Endothelial cell of umbilical vein (primary cell): ENCODE measurements around the gene CNOT6L. TPM values are rescaled to one million over a fixed set of nuclear protein-coding genes. Genes with fewer than 3 reads are reported as not detected.

ENCODE experiments used
- BruUV-seq: library from RNA; stranded (reverse); fragments of 400-500 nt; replicated peaks from 2 replicates; lab custom pipeline; 2021; lab: Mats Ljungman, UMichigan
- CTCF ChIA-PET: fragments of 300-600, 350-600 bp; sonication (Branson Sonifier 250); formaldehyde crosslinking; loops from one replicate; lab custom pipeline; 2021; ENCODE audit warnings: antibody characterized with exemption, inconsistent platforms; lab: Charles Lee
- POLR2A ChIA-PET: fragments of 300-600, 350-600 bp; sonication (Branson Sonifier 250); formaldehyde crosslinking; loops from one replicate; lab custom pipeline; 2021; ENCODE audit warnings: antibody characterized with exemption, inconsistent platforms; lab: Charles Lee
- DNase-seq: peaks from one replicate; pipeline ENCODE4 v3.0.0-alpha.2; 2011; ENCODE audit warnings: low read depth, low spot score
- FAIRE-seq: peaks from 2 replicates; lab custom pipeline; 2011; peaks lifted over from hg19 to GRCh38; lab: Jason Lieb, UNC
- H2AFZ ChIP-seq: 2 replicates; pipeline ENCODE4 v1.6.0; 2012; ENCODE audit warnings: low read depth, low read length, control low read depth, inconsistent platforms
- H3K27ac ChIP-seq: 2 replicates; pipeline ENCODE4 v1.5.1; 2011; ENCODE audit warnings: low read depth, mild to moderate bottlenecking, control low read depth, low read length, moderate library complexity; ENCODE audit not compliant: insufficient read depth
- H3K27me3 ChIP-seq, 2 experiments: 2 replicates each; pipeline versions ENCODE4 v1.6.0 to v1.6.1; 2011; ENCODE audit warnings: low read length in 2 of 2, mixed read lengths in 1 of 2; ENCODE audit not compliant: control insufficient read depth in 2 of 2, insufficient read depth in 2 of 2
- H3K36me3 ChIP-seq, 2 experiments: 2 replicates in 1 of 2; 3 replicates in 1 of 2; pipeline ENCODE4 v1.5.1; 2011; ENCODE audit warnings: low read length in 2 of 2, mild to moderate bottlenecking in 1 of 2, moderate library complexity in 1 of 2; ENCODE audit not compliant: control insufficient read depth in 2 of 2, insufficient read depth in 2 of 2; ENCODE audit errors: extremely low read depth in 1 of 2
- H3K4me1 ChIP-seq: 3 replicates; pipeline ENCODE4 v1.5.1; 2011; ENCODE audit warnings: mild to moderate bottlenecking, low read length; ENCODE audit not compliant: control insufficient read depth, insufficient read depth; ENCODE audit errors: extremely low read depth
- H3K4me2 ChIP-seq: 2 replicates; pipeline ENCODE4 v1.6.1; 2011; ENCODE audit warnings: low read length, control low read depth, mixed read lengths; ENCODE audit not compliant: insufficient read depth
- H3K4me3 ChIP-seq, 3 experiments: fragments of 200-600 bp in 1 of 3; sonication (generic), shearing (Covaris generic) in 1 of 3; replicated peaks in 1 of 3; 2 replicates each; pipeline ENCODE4 v1.5.1; 2011 to 2016; ENCODE audit warnings: control low read depth in 3 of 3, low read length in 3 of 3, mild to moderate bottlenecking in 2 of 3, inconsistent platforms in 1 of 3, low read depth in 1 of 3, moderate library complexity in 1 of 3; ENCODE audit not compliant: insufficient read depth in 1 of 3
- H3K79me2 ChIP-seq: 2 replicates; pipeline ENCODE4 v1.6.0; 2012; ENCODE audit warnings: low read length, inconsistent platforms; ENCODE audit not compliant: control insufficient read depth, insufficient read depth
- H3K9ac ChIP-seq: replicated peaks from 2 replicates; pipeline ENCODE3; 2011; ENCODE audit warnings: low read length, control low read depth; ENCODE audit not compliant: insufficient read depth; ENCODE audit errors: extremely low read depth
- H3K9me1 ChIP-seq: replicated peaks from 3 replicates; pipeline ENCODE4 v1.6.0; 2011; ENCODE audit warnings: mild to moderate bottlenecking, low read length; ENCODE audit not compliant: control insufficient read depth, insufficient read depth; ENCODE audit errors: extremely low read depth
- H3K9me3 ChIP-seq: replicated peaks from 2 replicates; pipeline ENCODE4 v1.5.1; 2012; ENCODE audit warnings: low read length, inconsistent platforms; ENCODE audit not compliant: control insufficient read depth, insufficient read depth
- H4K20me1 ChIP-seq: replicated peaks from 2 replicates; pipeline ENCODE3; 2011; ENCODE audit warnings: mild to moderate bottlenecking, low read length; ENCODE audit not compliant: control insufficient read depth, insufficient read depth; ENCODE audit errors: extremely low read depth
- CTCF ChIP-seq, 2 donors: IDR thresholded peaks; 1 replicate in 1 of 2; 2 replicates in 1 of 2; pipeline ENCODE4 v1.5.1; 2011; ENCODE audit warnings: low read length in 2 of 2, mild to moderate bottlenecking in 2 of 2, moderate library complexity in 2 of 2, control low read depth in 1 of 2, inconsistent platforms in 1 of 2, low read depth in 1 of 2; ENCODE audit not compliant: insufficient read depth in 1 of 2; ENCODE audit errors: extremely low read depth in 1 of 2
- EZH2 ChIP-seq: IDR thresholded peaks from 2 replicates; pipeline ENCODE4 v1.6.1; 2012; ENCODE audit warnings: borderline replicate concordance, low read depth, mild to moderate bottlenecking, moderate library complexity, low read length, inconsistent platforms; ENCODE audit not compliant: severe bottlenecking
- FOS ChIP-seq: IDR thresholded peaks from 2 replicates; pipeline ENCODE4 v1.6.1; 2011; ENCODE audit warnings: mild to moderate bottlenecking, low read length, moderate library complexity, borderline replicate concordance; ENCODE audit not compliant: insufficient read depth
- GATA2 ChIP-seq: IDR thresholded peaks from 2 replicates; pipeline ENCODE4 v1.7.0; 2011; ENCODE audit warnings: low read depth, mild to moderate bottlenecking, moderate library complexity, mixed read lengths, low read length; ENCODE audit not compliant: insufficient read length, insufficient read depth
- JUN ChIP-seq: IDR thresholded peaks from 2 replicates; pipeline ENCODE4 v1.6.1; 2011; ENCODE audit warnings: borderline replicate concordance, low read depth; ENCODE audit not compliant: insufficient read length, insufficient read depth
- MAX ChIP-seq: IDR thresholded peaks from 2 replicates; pipeline ENCODE4 v1.6.1; 2011; ENCODE audit not compliant: insufficient read depth, insufficient read length
- MYC ChIP-seq: IDR thresholded peaks from one replicate; pipeline ENCODE4 v1.6.1; 2011; ENCODE audit warnings: mild to moderate bottlenecking, low read depth, low read length
- POLR2A ChIP-seq: IDR thresholded peaks from 2 replicates; pipeline ENCODE4 v1.6.1; 2012; ENCODE audit warnings: low read depth, mild to moderate bottlenecking, control low read depth, low read length
- POLR2AphosphoS5 ChIP-seq: IDR thresholded peaks from 2 replicates; pipeline ENCODE4 v1.6.1; 2012; ENCODE audit warnings: low read depth, mild to moderate bottlenecking, control low read depth, low read length, moderate library complexity; ENCODE audit not compliant: insufficient read depth
- dilution Hi-C: fragments of 300-500 bp; cut with MboI; formaldehyde crosslinking; loops from one replicate; pipeline ENCODE4 v1.15.0; 2019; ENCODE audit warnings: low sequenced_read_pairs; ENCODE audit not compliant: extremely low pct_ligation_motif_present
- intact Hi-C: fragments of 100-400 bp; cut with micrococcal nuclease; formaldehyde crosslinking; loops from one replicate; pipeline ENCODE4 v1.10.0; 2022
- polyA plus RNA-seq, 4 experiments: library from polyadenylated mRNA; depleted of rRNA in 3 of 4; stranded (reverse) in 3 of 4; unstranded in 1 of 4; fragments of >200 nt; gene quantifications; 2 replicates each; pipeline versions ENCODE4 v1.2.1 to v1.2.3, GENCODE V29; 2011 to 2012; ENCODE audit warnings: missing spikeins in 1 of 4
- total RNA-seq: library from RNA; stranded (reverse); gene quantifications from 2 replicates; pipeline ENCODE4 v1.2.3, GENCODE V29; 2021

CNOT6L gene
- total and polyA plus RNA-seq, 2 donors (not counting 3 experiments of a cell fraction or from before 2014, with no cell fraction given), result 8.5 to 60.7 TPM

GRCh38 chr4:77771566-77771965 lies 47.6 kb downstream of the CNOT6L start:
- Histone ChIP-seq H2AFZ (no peak overlapping the region), H3K9me3 (no peaks in the 10 kb centered on the region), H3K9ac (no peak overlapping the region), H3K36me3 (peaks cover 0 to 5% of the 10 kb centered on the region in 2 experiments), H3K4me2 (no peak overlapping the region), H3K27ac (no peak overlapping the region), H3K79me2 (peaks cover 14% of the 10 kb centered on the region), H3K4me3 (no peak overlapping the region), H3K27me3 (no peaks in the 10 kb centered on the region), H4K20me1 (no peaks in the 10 kb centered on the region), H3K4me1 (no peaks in the 10 kb centered on the region), H3K9me1 (no peaks in the 10 kb centered on the region)
- no peak for TF ChIP-seq JUN
- TF ChIP-seq FOS, result no peak
- no peak for TF ChIP-seq MYC
- TF ChIP-seq POLR2AphosphoS5, result no peak
- no peak for TF ChIP-seq EZH2
- no peak for TF ChIP-seq MAX
- no peak for TF ChIP-seq CTCF (IDR thresholded peaks at IDR 0.05; ENCODE audit: extremely low read depth in 1 of 2, insufficient read depth in 1 of 2, low read depth in 1 of 2, low read length in 2 of 2)
- TF ChIP-seq POLR2A, result no peak
- no peak for TF ChIP-seq GATA2
- ChIA-PET CTCF (no interaction called here), POLR2A (no interaction called here)
- intact Hi-C loops, result no loop called here
- dilution Hi-C loops, result no loop called here
- FAIRE-seq, result no peak
- DNase-seq, result no peak
- no TSS peak for BruUV-seq
